AG08396 (cell line): Measurements from ENCODE around the gene ADGRD1.

Source experiments
- DNase-seq: peaks from one replicate; pipeline ENCODE4 v3.0.0; 2012; ENCODE audit warnings: low spot score, mixed read lengths

ADGRD1 gene

GRCh38 chr12:131162113-131162512 lies 208.4 kb downstream of the ADGRD1 start:
- DNase-seq: no peak

DNA sequence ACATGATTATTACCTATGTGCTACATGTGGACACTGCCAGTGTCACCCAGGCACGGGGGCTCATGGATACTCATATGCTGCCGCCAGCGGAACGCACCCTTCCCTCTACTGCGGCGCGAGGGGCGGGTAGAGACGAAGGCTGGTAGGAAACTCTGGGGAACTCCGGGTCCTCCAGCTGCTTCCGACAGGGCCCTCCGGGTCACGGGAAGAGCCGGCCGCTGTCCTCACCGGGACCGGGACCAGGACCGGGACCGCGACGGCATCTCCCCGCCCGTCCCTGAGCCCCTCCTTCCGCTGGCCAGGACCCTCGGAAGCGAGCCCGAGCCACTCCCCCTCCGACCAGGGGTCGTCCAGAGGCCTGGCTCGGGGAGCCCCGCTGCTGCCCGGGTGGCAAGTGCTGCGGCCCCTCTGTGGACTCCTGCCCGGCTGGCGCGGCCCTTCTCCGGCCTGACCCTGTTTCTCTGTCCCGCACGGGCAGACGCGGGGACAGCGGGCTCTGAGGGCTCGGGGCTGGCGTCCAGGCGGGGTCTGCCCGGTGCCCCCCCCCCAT lies 209.6 kb downstream of the ADGRD1 start:
- no peak for DNase-seq

GRCh38 chr12:131164096-131164872 lies 210.6 kb downstream of the ADGRD1 start:
- DNase-seq: no peak

DNA sequence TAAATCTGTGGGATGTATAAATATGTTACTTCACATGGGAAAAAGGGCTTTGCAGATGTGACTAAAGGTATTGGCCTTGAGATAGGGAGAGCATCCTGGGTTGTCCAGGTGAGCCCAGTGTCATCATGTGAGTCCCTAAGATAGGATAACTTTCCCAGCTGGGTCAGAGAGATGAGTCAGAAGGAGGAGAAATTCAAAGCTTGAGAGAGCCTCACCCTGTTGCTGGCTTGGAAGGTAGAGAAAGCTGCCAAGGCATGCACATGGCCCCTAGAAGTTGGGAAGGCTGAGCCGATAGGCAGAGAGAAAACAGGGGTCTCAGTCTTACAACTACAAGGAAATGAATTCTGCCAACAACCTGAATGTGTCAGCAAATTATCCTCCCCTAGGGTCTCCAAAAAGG lies 213.0 kb downstream of the ADGRD1 start:
- DNase-seq: no peak

DNA sequence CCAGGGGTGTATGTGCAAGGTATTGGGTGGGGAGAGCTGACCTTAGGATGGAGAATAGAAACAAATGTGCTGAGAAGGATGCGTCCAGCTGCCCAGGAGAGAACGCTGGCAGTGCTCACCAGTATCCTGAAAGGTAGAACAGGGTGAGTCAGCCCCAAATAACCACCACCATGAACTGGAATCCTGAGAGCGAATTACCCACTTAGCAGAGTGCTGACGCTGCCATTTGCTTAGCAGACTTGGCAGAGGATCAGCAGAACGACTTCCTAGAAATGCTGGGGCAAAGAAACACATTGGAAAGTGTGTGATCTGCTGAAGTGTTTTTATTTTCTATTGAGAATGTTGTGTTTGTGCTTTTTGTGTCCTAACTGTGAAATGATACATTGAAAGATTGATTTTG lies 213.6 kb downstream of the ADGRD1 start:
- no peak for DNase-seq

DNA sequence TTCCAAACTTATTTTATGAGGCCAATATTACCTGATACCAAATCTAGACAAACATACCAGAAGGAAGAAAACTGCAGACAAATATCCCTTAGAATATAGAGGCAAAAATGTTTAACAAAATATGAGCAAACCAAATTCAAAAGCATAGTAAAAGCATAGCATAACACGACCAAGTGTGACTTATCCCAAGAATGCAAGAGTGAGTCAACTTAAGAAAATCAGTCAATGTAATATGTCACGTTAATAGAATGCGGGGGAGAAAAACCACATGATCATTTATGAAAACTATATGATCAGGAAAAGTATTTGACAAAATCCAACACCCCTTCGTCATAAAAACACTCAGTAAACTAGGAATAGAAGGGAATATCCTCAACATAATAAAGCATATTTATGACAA lies 217.3 kb downstream of the ADGRD1 start:
- no peak for DNase-seq

GRCh38 chr12:131174901-131175300 lies 221.2 kb downstream of the ADGRD1 start:
- no peak for DNase-seq

- no peak for DNase-seq
Observed at GRCh38 chr12:131176266-131176665, 222.6 kb downstream of the ADGRD1 start.

GRCh38 chr12:131176926-131177325 lies 223.2 kb downstream of the ADGRD1 start:
- DNase-seq: no peak

GRCh38 chr12:131177599-131177998 lies 223.9 kb downstream of the ADGRD1 start:
- no peak for DNase-seq

GRCh38 chr12:131187602-131188001 lies 233.9 kb downstream of the ADGRD1 start:
- no peak for DNase-seq

GRCh38 chr12:131188131-131189050 lies 234.7 kb downstream of the ADGRD1 start:
- DNase-seq: no peak

GRCh38 chr12:131189781-131190180 lies 236.1 kb downstream of the ADGRD1 start:
- no peak for DNase-seq

DNA sequence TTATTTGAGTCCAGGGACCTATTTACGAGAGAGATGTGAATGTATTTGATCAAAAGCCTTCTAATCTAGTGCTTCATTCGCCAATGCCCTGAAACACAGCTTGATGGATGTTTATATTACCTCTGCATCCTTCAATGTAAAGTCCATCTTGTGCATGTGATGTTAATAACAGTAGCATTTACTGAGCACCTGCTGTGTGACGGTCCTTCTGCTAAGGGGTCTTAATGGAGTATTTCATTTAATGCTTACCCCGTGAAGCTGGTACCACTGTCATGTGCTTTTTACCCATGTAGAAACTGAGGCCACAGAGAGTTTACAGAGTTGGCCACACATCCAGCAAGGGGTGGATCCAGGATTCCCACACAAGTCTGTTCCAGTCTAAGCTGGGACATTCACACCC lies 237.3 kb downstream of the ADGRD1 start:
- DNase-seq: no peak
